ENCODE results near the gene TNFRSF21.

GRCh38 chr6:47352966-47353365 lies 43.3 kb upstream of the TNFRSF21 start:
- TF ChIP-seq GATA3 (IDR thresholded peaks at IDR 0.05; ENCODE audit: low read depth, low read length) (no peak), GATA2 (IDR thresholded peaks at IDR 0.05; ENCODE audit: low read depth, low read length) (no peak)

All from SH-SY5Y (cell line).